Left ventricle myocardium inferior (tissue), 1 donor: ENCODE measurements around the gene SSH2. TPM values are rescaled to one million over a fixed set of nuclear protein-coding genes. Genes with fewer than 3 reads are reported as not detected.

Experiments
- DNase-seq: peaks from one replicate; pipeline ENCODE4 v3.0.0-alpha.2; 2020
- H3K27ac ChIP-seq: fragments of 200-600 bp; replicated peaks from 2 replicates; pipeline ENCODE4 v1.8.0; 2021
- H3K27me3 ChIP-seq: fragments of 200-600 bp; 2 replicates; pipeline ENCODE4 v1.8.0; 2021; ENCODE audit warnings: low read depth
- H3K36me3 ChIP-seq: fragments of 200-600 bp; 2 replicates; pipeline ENCODE4 v1.8.0; 2021
- H3K4me1 ChIP-seq: fragments of 200-600 bp; 2 replicates; pipeline ENCODE4 v1.8.0; 2021
- H3K4me3 ChIP-seq: fragments of 200-600 bp; 2 replicates; pipeline ENCODE4 v1.8.0; 2021; ENCODE audit warnings: mild to moderate bottlenecking, moderate library complexity
- H3K9me3 ChIP-seq: fragments of 200-600 bp; replicated peaks from 2 replicates; pipeline ENCODE4 v1.8.0; 2021
- intact Hi-C: fragments of 100-400 bp; cut with micrococcal nuclease; formaldehyde crosslinking; loops from one replicate; pipeline ENCODE4 v1.11.0; 2022
- total RNA-seq: library from RNA; stranded (reverse); fragmentation: NEBNext Ultra II Directional; extraction: Animal tissue kit (Norgen Biotek cat#: 25700); gene quantifications from one replicate; pipeline ENCODE4 v1.2.1, GENCODE V29; 2021
- TF ChIP-seq, protein P1 (sequence below): fragments of 200-600 bp; IDR thresholded peaks from 2 replicates; pipeline ENCODE4 v1.8.0; 2021; ENCODE audit warnings: antibody characterized with exemption, mild to moderate bottlenecking, borderline replicate concordance
- donor health status: DM: no; HTN: yes; CAD: no; lungs with severe emphysema.

SSH2 gene
- total RNA-seq, 1 donor from 2014 or later: 28.6 TPM

- peaks cover 88% of the 10 kb centered on the region for H3K4me1 ChIP-seq
- intact Hi-C loops: no loop called here
- peak overlapping the region; percentile 77 for H3K27ac ChIP-seq
- peak overlapping the region; percentile 63 for H3K4me3 ChIP-seq
- TF ChIP-seq, protein P1, sequence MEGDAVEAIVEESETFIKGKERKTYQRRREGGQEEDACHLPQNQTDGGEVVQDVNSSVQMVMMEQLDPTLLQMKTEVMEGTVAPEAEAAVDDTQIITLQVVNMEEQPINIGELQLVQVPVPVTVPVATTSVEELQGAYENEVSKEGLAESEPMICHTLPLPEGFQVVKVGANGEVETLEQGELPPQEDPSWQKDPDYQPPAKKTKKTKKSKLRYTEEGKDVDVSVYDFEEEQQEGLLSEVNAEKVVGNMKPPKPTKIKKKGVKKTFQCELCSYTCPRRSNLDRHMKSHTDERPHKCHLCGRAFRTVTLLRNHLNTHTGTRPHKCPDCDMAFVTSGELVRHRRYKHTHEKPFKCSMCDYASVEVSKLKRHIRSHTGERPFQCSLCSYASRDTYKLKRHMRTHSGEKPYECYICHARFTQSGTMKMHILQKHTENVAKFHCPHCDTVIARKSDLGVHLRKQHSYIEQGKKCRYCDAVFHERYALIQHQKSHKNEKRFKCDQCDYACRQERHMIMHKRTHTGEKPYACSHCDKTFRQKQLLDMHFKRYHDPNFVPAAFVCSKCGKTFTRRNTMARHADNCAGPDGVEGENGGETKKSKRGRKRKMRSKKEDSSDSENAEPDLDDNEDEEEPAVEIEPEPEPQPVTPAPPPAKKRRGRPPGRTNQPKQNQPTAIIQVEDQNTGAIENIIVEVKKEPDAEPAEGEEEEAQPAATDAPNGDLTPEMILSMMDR: no peak
- H3K36me3 ChIP-seq: no peaks in the 10 kb centered on the region
- no peak for DNase-seq
- H3K9me3 ChIP-seq: no peaks in the 10 kb centered on the region
- H3K27me3 ChIP-seq: no peaks in the 10 kb centered on the region
Observed at GRCh38 chr17:29616300-29617048, 313.6 kb downstream of the SSH2 start.

DNA sequence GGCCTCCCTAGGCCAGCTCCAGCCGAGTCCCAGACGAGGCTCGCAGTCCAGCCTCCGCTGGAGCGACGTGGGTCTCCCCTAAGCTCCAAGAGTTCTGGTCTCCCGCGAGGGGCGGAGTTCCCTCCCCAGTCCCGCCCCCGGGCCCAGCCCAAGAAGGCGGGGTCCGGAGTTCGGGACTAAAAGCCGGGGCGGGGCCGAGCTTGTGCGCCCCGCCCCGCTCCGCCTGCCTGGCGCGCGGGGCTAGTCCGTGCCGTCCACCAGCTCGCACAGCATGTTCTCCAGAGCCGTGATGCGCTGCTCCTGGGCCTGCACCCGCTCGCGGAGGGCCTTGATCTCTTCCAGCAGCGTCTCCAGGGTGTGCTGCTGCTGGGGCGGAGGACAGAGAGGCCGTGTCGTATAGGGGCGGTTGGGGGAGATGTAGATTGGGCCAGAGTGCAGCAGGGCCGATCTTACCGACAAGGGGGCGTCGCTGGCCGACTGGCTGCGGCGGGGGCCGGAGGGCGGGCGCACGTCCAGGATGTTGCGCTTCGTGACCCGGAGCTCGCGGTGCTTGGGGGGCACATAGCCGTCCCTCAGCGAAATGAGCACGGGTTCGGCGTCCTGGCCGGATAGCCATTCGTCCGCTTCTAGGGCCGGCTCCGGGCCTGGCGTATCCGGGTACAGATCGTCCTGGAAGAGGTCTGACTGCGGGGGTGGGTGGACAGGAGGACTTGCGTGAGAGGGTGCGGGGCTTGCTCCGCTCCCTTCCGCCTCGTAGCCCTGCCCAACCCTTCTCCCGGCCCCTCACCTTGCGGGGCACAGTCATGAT is 314.3 kb downstream of the SSH2 start:
- peak; percentile 87 for DNase-seq
- Histone ChIP-seq H3K9me3 (no peaks in the 10 kb centered on the region), H3K27me3 (no peaks in the 10 kb centered on the region), H3K4me3 (peak overlapping the region; percentile 63), H3K4me1 (peaks cover 80% of the 10 kb centered on the region), H3K27ac (peak overlapping the region; percentile 77), H3K36me3 (no peaks in the 10 kb centered on the region)
- intact Hi-C loops: no loop called here
- TF ChIP-seq, protein P1: no peak

GRCh38 chr17:29615048-29615385 is 315.0 kb downstream of the SSH2 start:
- peaks cover 73% of the 10 kb centered on the region for H3K4me1 ChIP-seq
- TF ChIP-seq, protein P1: no peak
- no peaks in the 10 kb centered on the region for H3K27me3 ChIP-seq
- H3K36me3 ChIP-seq: no peaks in the 10 kb centered on the region
- DNase-seq: no peak
- H3K9me3 ChIP-seq: no peaks in the 10 kb centered on the region
- peak overlapping the region; percentile 63 for H3K4me3 ChIP-seq
- intact Hi-C loops: no loop called here
- peak overlapping the region; percentile 77 for H3K27ac ChIP-seq

DNA sequence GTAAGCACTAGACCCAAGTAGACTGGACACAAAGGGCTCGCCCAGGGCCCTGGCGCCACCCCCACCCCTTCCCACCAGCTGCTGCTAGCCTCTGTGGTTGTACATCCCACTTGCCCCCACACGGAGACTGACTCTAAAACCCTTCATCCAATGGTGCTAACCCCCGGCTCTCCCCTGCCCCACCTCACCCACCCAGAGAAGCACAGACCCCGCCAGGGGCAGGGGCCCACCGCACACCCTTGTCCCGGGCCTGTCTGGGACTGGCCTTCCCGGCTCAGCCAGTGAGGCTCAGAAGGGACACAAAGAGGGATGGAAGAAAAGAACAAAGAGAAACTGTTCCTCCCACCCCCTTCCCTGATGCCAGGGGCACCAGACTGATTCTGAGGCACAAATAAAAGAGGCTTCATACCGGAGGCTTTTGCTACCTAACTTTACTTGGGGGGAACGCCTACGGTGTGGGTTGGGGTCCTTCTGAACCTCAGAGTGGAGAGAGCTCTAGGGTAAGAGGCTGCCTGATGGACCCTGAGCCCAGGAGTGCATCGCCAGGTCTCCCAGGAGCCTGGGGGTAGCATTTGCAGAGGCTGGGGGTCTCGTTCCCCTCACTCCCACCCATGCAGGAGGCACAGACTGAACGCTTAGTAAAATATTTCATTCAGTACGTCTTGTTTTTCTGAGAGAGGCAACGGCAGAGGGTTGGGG is 315.5 kb downstream of the SSH2 start:
- TF ChIP-seq, protein P1: no peak
- H3K4me3 ChIP-seq: peak overlapping the region; percentile 63
- H3K36me3 ChIP-seq: no peaks in the 10 kb centered on the region
- H3K9me3 ChIP-seq: no peaks in the 10 kb centered on the region
- no peaks in the 10 kb centered on the region for H3K27me3 ChIP-seq
- H3K27ac ChIP-seq: peak overlapping the region; percentile 77
- no peak for DNase-seq
- intact Hi-C loops: no loop called here
- H3K4me1 ChIP-seq: peaks cover 68% of the 10 kb centered on the region

DNA sequence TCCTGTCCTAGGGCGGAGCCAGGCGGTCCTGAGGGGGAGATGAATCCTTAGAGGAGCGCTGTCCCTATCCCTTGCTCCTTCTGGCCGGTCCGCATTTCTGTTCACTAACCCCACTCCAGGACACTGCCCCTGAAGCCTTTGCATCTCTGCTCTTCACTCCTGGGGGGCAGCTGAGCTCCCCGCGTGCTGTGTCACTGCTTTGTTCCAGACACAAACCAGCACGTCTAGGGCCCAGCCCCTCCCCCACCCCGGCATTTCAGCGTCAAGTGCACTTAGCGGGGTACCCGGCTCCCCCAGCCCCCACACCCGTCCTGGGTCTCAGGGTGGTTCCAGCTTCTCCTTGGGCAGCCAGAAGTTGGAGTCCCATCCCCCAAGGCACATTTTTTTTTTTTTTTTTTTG is 316.2 kb downstream of the SSH2 start:
- Histone ChIP-seq H3K27me3 (no peaks in the 10 kb centered on the region), H3K4me3 (peak overlapping the region; percentile 63), H3K27ac (peak overlapping the region; percentile 67), H3K9me3 (no peaks in the 10 kb centered on the region), H3K36me3 (no peaks in the 10 kb centered on the region), H3K4me1 (peaks cover 61% of the 10 kb centered on the region)
- intact Hi-C loops: no loop called here
- no peak for DNase-seq
- TF ChIP-seq, protein P1: no peak
